Brain pericyte (primary cell): Measurements from ENCODE around the gene PLEKHH3.

Experiments used
- DNase-seq: peaks from one replicate; pipeline ENCODE4 v3.0.0-alpha.2; 2012; ENCODE audit warnings: low read depth, low spot score

The PLEKHH3 gene

GRCh38 chr17:42686520-42687128, 9.8 kb upstream of the PLEKHH3 start:
- no peak for DNase-seq

- no peak for DNase-seq
These were observed 9.0 kb upstream of the PLEKHH3 start for GRCh38 chr17:42685831-42686230.

GRCh38 chr17:42684929-42685556, 8.2 kb upstream of the PLEKHH3 start:
- no peak for DNase-seq

DNA sequence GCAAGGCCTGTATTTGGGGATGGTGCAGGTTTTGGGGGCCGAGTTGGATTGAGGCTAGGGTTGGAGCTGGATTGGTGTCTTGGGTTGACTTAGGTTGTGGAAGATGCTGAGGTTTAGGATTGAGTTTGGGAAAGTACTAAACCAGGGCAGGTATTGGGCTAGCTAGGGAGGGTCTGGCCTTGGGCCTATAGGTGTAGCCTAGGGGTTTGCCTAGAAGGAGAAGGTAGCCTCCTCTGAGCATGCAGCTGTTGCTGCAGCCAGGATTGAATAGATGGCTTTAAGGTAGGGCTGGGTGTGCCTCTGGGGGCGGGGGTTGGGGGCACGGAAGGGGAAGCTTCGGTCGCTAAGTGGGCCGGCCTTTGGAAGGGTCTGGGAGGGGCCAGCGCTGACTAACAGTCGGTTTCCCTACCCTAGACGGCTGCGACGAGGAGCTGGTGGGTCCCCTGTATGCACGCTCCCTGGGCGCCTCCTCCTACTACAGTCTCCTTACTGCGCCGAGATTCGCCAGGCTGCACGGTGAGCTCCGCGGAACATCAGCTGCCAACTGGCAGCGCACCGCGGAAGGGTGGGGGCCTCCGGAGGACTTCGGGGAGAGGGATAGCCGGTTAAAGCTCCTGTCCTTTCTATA, 6.7 kb upstream of the PLEKHH3 start:
- DNase-seq = no peak

- DNase-seq = no peak
These were observed 6.1 kb upstream of the PLEKHH3 start for GRCh38 chr17:42682722-42683403.

DNA sequence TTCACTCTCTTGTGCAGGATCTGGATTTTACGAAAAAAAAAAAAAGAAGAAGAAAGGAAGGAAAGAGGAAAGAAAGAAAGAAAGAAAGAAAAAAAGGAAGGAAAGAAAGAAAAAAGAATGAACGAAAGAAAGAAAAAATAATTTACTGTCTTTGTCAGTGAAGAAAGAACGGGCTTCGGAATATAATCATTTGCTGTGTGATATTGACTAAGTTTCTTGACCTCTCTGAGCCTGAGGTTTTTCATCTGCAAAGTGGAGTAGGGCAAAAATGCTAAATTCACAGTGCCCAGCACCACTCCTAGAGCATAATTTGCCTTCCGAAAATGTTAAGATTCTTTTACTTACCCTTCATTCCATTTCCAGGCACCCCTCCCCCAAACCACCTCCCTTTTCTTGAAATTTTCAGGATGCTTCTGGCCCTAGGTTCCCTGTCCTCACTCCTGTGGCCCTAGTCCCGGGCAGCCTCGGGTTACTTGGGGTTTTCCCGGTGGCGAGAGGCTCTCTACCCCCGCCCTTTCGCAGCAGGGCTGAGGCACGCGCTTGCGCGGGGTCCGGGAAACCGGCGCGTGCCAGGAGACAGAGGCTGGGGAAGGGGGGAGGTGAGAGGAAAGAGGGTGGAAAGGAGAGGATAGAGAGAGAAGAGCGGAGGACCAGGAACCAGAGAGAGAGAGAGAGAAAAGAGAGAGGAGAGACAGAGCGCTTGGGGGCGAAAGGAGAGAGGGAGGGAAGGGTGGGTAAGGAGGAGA, 5.4 kb upstream of the PLEKHH3 start, which contains the start of gene CNTNAP1:
Gene CNTNAP1, plus strand, starts transcription at position 556 of the 746 bp plus-strand sequence. CDS start 299 bp downstream, outside the sequence.
- DNase-seq = no peak

- DNase-seq = no peak
These were observed 3.6 kb upstream of the PLEKHH3 start for GRCh38 chr17:42680331-42680808.

DNA sequence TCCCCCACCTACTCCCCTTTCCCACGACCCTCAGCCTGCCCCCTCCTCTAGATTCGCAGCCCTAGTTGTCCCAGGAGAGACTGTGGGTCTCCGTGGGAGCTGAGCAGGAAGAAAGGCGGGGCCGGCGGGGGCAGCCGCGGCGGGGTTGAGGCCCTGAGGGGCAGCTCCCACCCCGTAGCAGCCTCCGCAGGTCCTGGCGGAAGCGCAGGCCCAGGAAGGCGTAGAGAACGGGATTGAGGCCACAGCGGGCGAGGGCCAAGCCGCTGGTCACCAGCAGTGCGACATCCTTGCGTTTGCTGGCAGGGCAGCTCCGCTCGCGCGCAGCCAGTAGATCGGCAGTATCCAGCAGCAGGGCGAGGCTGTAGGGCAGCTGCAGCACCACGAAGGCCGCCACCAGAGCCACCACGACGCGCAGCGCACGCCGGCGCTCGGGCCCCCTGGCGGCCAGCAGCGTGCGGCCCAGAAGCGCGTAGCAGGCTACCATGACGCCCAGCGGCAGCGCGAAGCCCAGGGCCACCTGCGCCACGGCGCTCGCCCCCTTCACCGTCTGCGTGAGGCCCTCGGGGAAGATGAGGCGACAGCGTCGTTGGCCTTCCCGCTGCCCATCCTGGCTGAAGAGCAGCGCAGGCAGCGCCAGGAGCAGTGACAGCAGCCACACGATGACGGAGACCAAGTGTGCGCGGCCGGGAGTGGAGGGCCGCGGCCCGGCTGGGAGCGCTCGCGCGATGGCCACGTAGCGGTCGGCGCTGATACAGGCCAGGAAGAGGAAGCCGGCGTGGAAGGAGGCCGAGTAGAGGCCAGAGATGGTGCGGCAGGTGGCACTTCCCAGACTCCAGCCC, 2.9 kb upstream of the PLEKHH3 start:
- no peak for DNase-seq

- no peak for DNase-seq
These were observed 2.2 kb upstream of the PLEKHH3 start for GRCh38 chr17:42678951-42679491.

GRCh38 chr17:42677921-42678781, 1.4 kb upstream of the PLEKHH3 start:
- peak; percentile 31 for DNase-seq

GRCh38 chr17:42677012-42677857, 441 bp upstream of the PLEKHH3 start:
- DNase-seq = peak; percentile 99

DNA sequence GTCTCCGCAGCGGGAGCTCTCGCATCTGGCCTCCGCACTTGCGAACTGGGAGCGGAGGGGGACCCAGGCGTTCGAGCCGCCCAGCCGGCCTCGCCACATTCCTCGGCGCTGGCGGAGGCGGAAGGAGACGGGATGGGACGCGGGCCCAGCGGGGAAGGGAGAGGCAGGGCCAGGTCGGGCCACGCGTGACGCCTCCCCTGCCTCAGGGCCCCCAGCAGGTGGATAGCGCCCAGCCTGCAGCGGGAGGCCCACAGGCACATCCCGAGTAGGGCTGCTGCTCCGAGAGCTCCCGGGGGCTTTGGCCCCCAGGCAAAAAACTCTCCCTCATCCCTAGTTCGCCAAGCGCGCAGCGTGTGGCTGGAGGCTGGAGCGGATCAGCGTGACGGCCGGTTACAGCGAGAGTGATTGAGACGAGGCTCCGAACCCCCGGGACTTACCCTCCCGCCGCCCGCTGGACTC, 800 bp downstream of the PLEKHH3 start:
- DNase-seq = no peak

GRCh38 chr17:42675348-42675964, 1.3 kb downstream of the PLEKHH3 start:
- DNase-seq = no peak

DNA sequence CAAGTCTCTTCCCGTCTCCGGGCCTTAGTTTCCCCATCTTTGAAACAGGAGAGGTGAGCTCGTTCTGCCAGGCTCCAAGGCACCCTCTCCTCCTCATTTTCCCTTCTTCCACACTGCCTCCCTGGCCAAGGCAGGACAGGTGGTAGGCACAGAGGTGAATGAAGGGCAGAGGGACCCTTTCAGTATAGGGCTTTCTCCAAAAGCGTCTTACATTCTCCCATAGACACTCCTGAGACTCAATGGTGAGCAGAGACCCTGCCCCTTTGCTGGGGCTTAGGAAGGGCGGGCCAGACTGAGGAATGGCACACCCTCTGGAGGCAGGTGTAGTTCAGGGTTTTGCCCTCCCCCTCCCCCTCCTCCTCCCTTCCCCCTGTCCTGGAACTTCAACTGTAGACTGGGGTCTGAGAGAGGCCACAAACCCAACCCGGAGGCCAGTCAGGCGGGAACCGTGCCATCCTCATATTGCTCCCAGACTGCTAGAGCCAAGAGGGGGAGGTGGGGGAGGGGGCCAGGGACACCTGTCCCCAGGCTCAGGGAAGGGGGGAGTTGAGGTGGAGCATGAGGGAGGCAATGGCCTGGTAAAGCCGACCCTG, 1.9 kb downstream of the PLEKHH3 start:
- DNase-seq = no peak

DNA sequence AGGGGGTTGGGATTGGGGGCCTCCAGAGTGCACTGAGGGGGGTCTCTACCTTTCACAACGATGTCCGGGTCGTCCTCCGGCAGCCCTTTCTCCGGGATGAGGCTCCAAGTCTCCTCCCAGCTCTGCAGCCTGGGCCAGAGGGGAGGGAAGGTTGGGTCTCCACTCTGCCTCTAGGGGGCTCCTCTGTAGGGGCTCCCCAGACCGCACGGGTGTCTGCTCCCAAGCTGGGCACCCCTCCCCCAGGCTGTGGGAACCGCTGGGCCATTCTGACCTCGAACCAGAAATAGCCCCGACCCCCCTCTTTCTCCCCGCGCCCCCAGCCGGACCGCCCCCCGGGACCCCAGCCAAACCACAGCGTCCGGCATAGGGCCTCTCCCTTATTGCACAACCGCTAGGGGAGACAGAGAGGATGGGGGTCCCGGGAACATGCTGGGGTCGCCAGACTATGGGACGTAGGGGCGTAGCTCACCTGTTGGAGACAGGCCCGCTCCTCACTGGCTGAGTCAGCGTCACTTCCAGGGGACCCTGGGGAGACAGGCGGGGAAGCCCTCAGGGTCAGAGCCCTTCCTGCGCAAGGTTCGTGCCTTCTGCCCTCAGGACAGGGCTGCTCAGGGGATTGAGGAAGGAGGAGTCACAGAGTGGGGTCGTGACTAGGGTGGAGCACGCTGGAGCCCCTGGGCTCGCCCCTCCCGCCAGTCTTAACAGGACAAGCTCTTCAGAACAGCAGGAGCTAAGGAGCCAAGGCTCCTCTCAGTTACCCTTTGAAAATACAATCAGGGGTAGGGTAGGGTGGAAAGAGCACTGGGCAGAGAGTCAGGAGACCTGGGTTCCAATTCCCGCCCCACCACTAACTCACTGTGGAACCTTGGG, 2.7 kb downstream of the PLEKHH3 start:
- DNase-seq = no peak

- no peak for DNase-seq
These were observed 3.4 kb downstream of the PLEKHH3 start for GRCh38 chr17:42673266-42673884.
